WTC11 (cell line): ENCODE results near the gene ZNF888. TPM values are rescaled to one million over a fixed set of nuclear protein-coding genes. Genes with fewer than 3 reads are reported as not detected.
"Not testable (repeated sequence)": the region's sequence is repeated elsewhere in the genome, so short reads cannot be mapped to it uniquely, and the experiment has no call there.

ENCODE experiments used
- ATAC-seq: fragments of 200-7000 bp; cut with Tn5 transposase; 2 replicates; pipeline ENCODE4 v1.10.0; 2021; ENCODE audit warnings: mild to moderate bottlenecking, moderate library complexity
- CTCF ChIA-PET: fragments of 300-600 bp; sonication (Branson Sonifier 250); formaldehyde crosslinking; loops from one replicate; lab custom pipeline; 2021; ENCODE audit warnings: antibody characterized with exemption; lab: Charles Lee
- POLR2A ChIA-PET: fragments of 350-600 bp; sonication (Branson Sonifier 250); formaldehyde crosslinking; loops from one replicate; lab custom pipeline; 2021; ENCODE audit warnings: antibody characterized with exemption; lab: Charles Lee
- DNase-seq: peaks from one replicate; pipeline ENCODE4 v3.0.0; 2021; ENCODE audit warnings: low spot score
- H3K27ac Mint-ChIP-seq: 2 replicates; pipeline ENCODE4 v1.8.0; 2021; ENCODE audit warnings: mixed read lengths
- H3K27me3 Mint-ChIP-seq: 2 replicates; pipeline ENCODE4 v1.8.0; 2021; ENCODE audit warnings: low read depth, mild to moderate bottlenecking, moderate library complexity, mixed read lengths
- H3K36me3 Mint-ChIP-seq: 2 replicates; pipeline ENCODE4 v1.8.0; 2021; ENCODE audit warnings: mixed read lengths
- H3K4me1 Mint-ChIP-seq: 2 replicates; pipeline ENCODE4 v1.8.0; 2022; ENCODE audit warnings: mixed read lengths
- H3K4me3 Mint-ChIP-seq: 2 replicates; pipeline ENCODE4 v1.8.0; 2021; ENCODE audit warnings: mild to moderate bottlenecking, moderate library complexity, mixed read lengths
- H3K9me3 Mint-ChIP-seq: 2 replicates; pipeline ENCODE4 v1.8.0; 2021; ENCODE audit warnings: mixed read lengths
- ATF2 ChIP-seq: sonication (generic); formaldehyde crosslinking; IDR thresholded peaks from 2 replicates; pipeline ENCODE4 v1.8.1; 2022; ENCODE audit warnings: low read depth, missing genetic modification reagents, borderline replicate concordance
- CBFB ChIP-seq: sonication (generic); formaldehyde crosslinking; IDR thresholded peaks from 2 replicates; pipeline ENCODE4 v1.8.1; 2022; ENCODE audit warnings: mild to moderate bottlenecking, low read depth, missing genetic modification reagents
- CREB1 ChIP-seq: sonication (generic); formaldehyde crosslinking; IDR thresholded peaks from 2 replicates; pipeline ENCODE4 v1.8.0; 2023; ENCODE audit warnings: mild to moderate bottlenecking, missing genetic modification reagents
- ELF4 ChIP-seq: sonication (generic); formaldehyde crosslinking; IDR thresholded peaks from 2 replicates; pipeline ENCODE4 v1.8.1; 2022; ENCODE audit warnings: low read depth, mild to moderate bottlenecking, moderate library complexity, missing genetic modification reagents
- FOXK1 ChIP-seq: sonication (generic); formaldehyde crosslinking; IDR thresholded peaks from 2 replicates; pipeline ENCODE4 v1.8.0; 2022; ENCODE audit warnings: mild to moderate bottlenecking, moderate library complexity, missing genetic modification reagents
- GTF2I ChIP-seq: fragments of 250-450 bp; sonication (Bioruptor Pico); conservative IDR thresholded peaks from 2 replicates; pipeline ENCODE4 v1.4.0; 2021; ENCODE audit warnings: mild to moderate bottlenecking
- MYBL2 ChIP-seq: sonication (generic); formaldehyde crosslinking; IDR thresholded peaks from 2 replicates; pipeline ENCODE4 v1.8.1; 2023; ENCODE audit warnings: mild to moderate bottlenecking, moderate library complexity, missing genetic modification reagents
- PRRX2 ChIP-seq: fragments of 250-450 bp; sonication (Bioruptor Pico); IDR thresholded peaks from 2 replicates; pipeline ENCODE4 v1.8.0; 2021; ENCODE audit warnings: mild to moderate bottlenecking
- RELA ChIP-seq: sonication (generic); formaldehyde crosslinking; IDR thresholded peaks from 2 replicates; pipeline ENCODE4 v1.8.1; 2022; ENCODE audit warnings: missing genetic modification reagents, mild to moderate bottlenecking, borderline replicate concordance
- RORB ChIP-seq: fragments of 250-450 bp; sonication (Bioruptor Pico); IDR thresholded peaks from 2 replicates; pipeline ENCODE4 v1.9.0; 2021; ENCODE audit warnings: mild to moderate bottlenecking
- SOX15 ChIP-seq: fragments of 250-450 bp; sonication (Bioruptor Pico); IDR thresholded peaks from 2 replicates; pipeline ENCODE4 v1.9.0; 2021; ENCODE audit warnings: mild to moderate bottlenecking
- TEAD4 ChIP-seq: sonication (generic); formaldehyde crosslinking; IDR thresholded peaks from 2 replicates; pipeline ENCODE4 v1.8.0; 2022; ENCODE audit warnings: mild to moderate bottlenecking, missing genetic modification reagents
- USF1 ChIP-seq: sonication (generic); formaldehyde crosslinking; IDR thresholded peaks from 2 replicates; pipeline ENCODE4 v1.8.0; 2022; ENCODE audit warnings: mild to moderate bottlenecking, missing genetic modification reagents
- ZBTB21 ChIP-seq: sonication (generic); formaldehyde crosslinking; IDR thresholded peaks from 2 replicates; pipeline ENCODE4 v1.8.1; 2023; ENCODE audit warnings: mild to moderate bottlenecking, missing genetic modification reagents, borderline replicate concordance
- ZNF121 ChIP-seq: sonication (generic); formaldehyde crosslinking; IDR thresholded peaks from 2 replicates; pipeline ENCODE4 v1.8.0; 2023; ENCODE audit warnings: missing genetic modification reagents
- ZNF317 ChIP-seq: sonication (generic); formaldehyde crosslinking; IDR thresholded peaks from 2 replicates; pipeline ENCODE4 v1.8.1; 2023; ENCODE audit warnings: low read depth, mild to moderate bottlenecking, moderate library complexity, missing genetic modification reagents, borderline replicate concordance
- total RNA-seq: library from RNA; stranded (reverse); gene quantifications from 3 replicates; pipeline ENCODE4 v1.2.3, GENCODE V29; 2021
- TF ChIP-seq, protein P1 (sequence below): fragments of 250-450 bp; sonication (Bioruptor Pico); IDR thresholded peaks from 2 replicates; pipeline ENCODE4 v1.8.0; 2021; ENCODE audit warnings: mild to moderate bottlenecking
- TF ChIP-seq, protein P2 (sequence below): sonication (generic); formaldehyde crosslinking; IDR thresholded peaks from 2 replicates; pipeline ENCODE4 v1.8.1; 2023; ENCODE audit warnings: mild to moderate bottlenecking, missing genetic modification reagents
- TF ChIP-seq, protein P3 (sequence below): sonication (generic); formaldehyde crosslinking; IDR thresholded peaks from 2 replicates; pipeline ENCODE4 v1.8.1; 2023; ENCODE audit warnings: mild to moderate bottlenecking, missing genetic modification reagents

Gene ZNF888
- total RNA-seq, 1 experiment from 2014 or later = 9.8 TPM

- TF ChIP-seq GTF2I (CRISPR knock-in tag) = no peak
- no peak for TF ChIP-seq MYBL2 (CRISPR knock-in tag)
- no peak for TF ChIP-seq TEAD4 (CRISPR knock-in tag)
- TF ChIP-seq, protein P1, sequence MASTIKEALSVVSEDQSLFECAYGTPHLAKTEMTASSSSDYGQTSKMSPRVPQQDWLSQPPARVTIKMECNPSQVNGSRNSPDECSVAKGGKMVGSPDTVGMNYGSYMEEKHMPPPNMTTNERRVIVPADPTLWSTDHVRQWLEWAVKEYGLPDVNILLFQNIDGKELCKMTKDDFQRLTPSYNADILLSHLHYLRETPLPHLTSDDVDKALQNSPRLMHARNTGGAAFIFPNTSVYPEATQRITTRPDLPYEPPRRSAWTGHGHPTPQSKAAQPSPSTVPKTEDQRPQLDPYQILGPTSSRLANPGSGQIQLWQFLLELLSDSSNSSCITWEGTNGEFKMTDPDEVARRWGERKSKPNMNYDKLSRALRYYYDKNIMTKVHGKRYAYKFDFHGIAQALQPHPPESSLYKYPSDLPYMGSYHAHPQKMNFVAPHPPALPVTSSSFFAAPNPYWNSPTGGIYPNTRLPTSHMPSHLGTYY (CRISPR knock-in tag) = no peak
- TF ChIP-seq ZNF317 (CRISPR knock-in tag) = no peak
- no peak for TF ChIP-seq ELF4 (CRISPR knock-in tag)
- no peak for TF ChIP-seq ZNF121
- TF ChIP-seq SOX15 (CRISPR knock-in tag) = no peak
These were observed 12.2 kb upstream of the ZNF888 start (continued) for GRCh38 chr19:52935434-52935833.

DNA sequence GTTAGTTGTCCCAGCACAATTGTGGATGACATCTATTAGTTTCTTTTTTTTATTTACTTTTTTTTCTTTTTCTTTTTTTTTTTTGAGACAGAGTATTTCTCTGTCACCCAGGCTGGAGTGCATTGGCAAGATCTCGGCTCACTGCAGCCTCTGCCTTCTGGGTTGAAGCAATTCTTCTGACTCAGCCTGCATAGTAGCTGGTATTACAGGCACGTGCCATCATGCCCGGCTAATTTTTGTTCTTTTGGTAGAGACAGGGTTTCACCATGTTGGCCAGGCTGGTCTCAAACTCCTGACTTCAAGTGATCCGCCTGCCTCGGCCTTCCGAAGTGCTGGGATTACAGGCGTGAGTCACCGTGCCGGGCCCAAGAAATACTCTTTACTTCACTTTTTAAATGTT, 1.4 kb upstream of the ZNF888 start:
- Mint-ChIP-seq H3K4me1 (peaks cover 27% of the 10 kb centered on the region), H3K36me3 (peaks cover 22% of the 10 kb centered on the region)
- H3K27me3 Mint-ChIP-seq, H3K9me3 Mint-ChIP-seq, ATAC-seq, H3K27ac Mint-ChIP-seq, POLR2A ChIA-PET, H3K4me3 Mint-ChIP-seq, DNase-seq: not testable (repeated sequence)
- CTCF ChIA-PET = interaction anchor here (1.7 kb wide), 1 partner anchor 21 kb away, joined by 3 read pairs; no protein-coding TSS in a partner anchor

GRCh38 chr19:52923778-52924593, 758 bp upstream of the ZNF888 start:
- DNase-seq (peak; percentile 54), ATAC-seq (peak; percentile 19)
- no peaks in the 10 kb centered on the region for H3K27me3 Mint-ChIP-seq
- peak overlapping the region; percentile 94 for H3K27ac Mint-ChIP-seq
- H3K9me3 Mint-ChIP-seq = no peaks in the 10 kb centered on the region
- H3K4me3 Mint-ChIP-seq = peak overlapping the region; percentile 93
- H3K36me3 Mint-ChIP-seq = peaks cover 15% of the 10 kb centered on the region
- no peak for TF ChIP-seq CBFB (CRISPR knock-in tag)
- TF ChIP-seq FOXK1 (CRISPR knock-in tag) = no peak
- TF ChIP-seq, protein P2, sequence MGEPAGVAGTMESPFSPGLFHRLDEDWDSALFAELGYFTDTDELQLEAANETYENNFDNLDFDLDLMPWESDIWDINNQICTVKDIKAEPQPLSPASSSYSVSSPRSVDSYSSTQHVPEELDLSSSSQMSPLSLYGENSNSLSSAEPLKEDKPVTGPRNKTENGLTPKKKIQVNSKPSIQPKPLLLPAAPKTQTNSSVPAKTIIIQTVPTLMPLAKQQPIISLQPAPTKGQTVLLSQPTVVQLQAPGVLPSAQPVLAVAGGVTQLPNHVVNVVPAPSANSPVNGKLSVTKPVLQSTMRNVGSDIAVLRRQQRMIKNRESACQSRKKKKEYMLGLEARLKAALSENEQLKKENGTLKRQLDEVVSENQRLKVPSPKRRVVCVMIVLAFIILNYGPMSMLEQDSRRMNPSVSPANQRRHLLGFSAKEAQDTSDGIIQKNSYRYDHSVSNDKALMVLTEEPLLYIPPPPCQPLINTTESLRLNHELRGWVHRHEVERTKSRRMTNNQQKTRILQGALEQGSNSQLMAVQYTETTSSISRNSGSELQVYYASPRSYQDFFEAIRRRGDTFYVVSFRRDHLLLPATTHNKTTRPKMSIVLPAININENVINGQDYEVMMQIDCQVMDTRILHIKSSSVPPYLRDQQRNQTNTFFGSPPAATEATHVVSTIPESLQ (CRISPR knock-in tag) = no peak
- TF ChIP-seq, protein P3, sequence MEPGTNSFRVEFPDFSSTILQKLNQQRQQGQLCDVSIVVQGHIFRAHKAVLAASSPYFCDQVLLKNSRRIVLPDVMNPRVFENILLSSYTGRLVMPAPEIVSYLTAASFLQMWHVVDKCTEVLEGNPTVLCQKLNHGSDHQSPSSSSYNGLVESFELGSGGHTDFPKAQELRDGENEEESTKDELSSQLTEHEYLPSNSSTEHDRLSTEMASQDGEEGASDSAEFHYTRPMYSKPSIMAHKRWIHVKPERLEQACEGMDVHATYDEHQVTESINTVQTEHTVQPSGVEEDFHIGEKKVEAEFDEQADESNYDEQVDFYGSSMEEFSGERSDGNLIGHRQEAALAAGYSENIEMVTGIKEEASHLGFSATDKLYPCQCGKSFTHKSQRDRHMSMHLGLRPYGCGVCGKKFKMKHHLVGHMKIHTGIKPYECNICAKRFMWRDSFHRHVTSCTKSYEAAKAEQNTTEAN (CRISPR knock-in tag) = no peak
- TF ChIP-seq PRRX2 (CRISPR knock-in tag) = no peak
- TF ChIP-seq CREB1 = no peak
- TF ChIP-seq ZBTB21 (CRISPR knock-in tag) = no peak
- TF ChIP-seq RORB (CRISPR knock-in tag) = no peak
- no peak for TF ChIP-seq USF1 (CRISPR knock-in tag)
- no peak for TF ChIP-seq ZNF121
- TF ChIP-seq RELA = no peak
- TF ChIP-seq, protein P1 (CRISPR knock-in tag) = no peak
- TF ChIP-seq ATF2 (CRISPR knock-in tag) = no peak
- peaks cover 27% of the 10 kb centered on the region for H3K4me1 Mint-ChIP-seq
- ChIA-PET CTCF (interaction anchor here (1.7 kb wide), 1 partner anchor 22 kb away, joined by 3 read pairs; no protein-coding TSS in a partner anchor), POLR2A (no interaction called here)
